Adipose tissue (tissue), 3 donors: ENCODE results near the gene DENND1A. TPM values are rescaled to one million over a fixed set of nuclear protein-coding genes. Genes with fewer than 3 reads are reported as not detected.

Experiments used
- H3K27ac ChIP-seq: one replicate; pipeline ENCODE4 v1.5.1; 2013; ENCODE audit warnings: low read depth, low read length
- WGBS, 3 donors: extraction: QIAGEN DNeasy Blood & Tissue Kit; methylation state at CpG; one replicate each; pipeline ENCODE4 v1.1.7; 2013; 5-methylcytosine and 5-hydroxymethylcytosine counted together
- polyA plus RNA-seq, 3 donors: library from polyadenylated mRNA; stranded (reverse); fragments of 200-250 nt; gene quantifications; one replicate each; pipeline ENCODE4 v1.2.3, GENCODE V29; 2013
- donor health status: healthy with polysubstance abuse.
- donor health status: Bipolar disorder and iron deficiency.
- donor health status: healthy.

Gene DENND1A
- polyA plus RNA-seq, 3 donors, result 3.3 to 12.9 (median 9.4) TPM

DNA sequence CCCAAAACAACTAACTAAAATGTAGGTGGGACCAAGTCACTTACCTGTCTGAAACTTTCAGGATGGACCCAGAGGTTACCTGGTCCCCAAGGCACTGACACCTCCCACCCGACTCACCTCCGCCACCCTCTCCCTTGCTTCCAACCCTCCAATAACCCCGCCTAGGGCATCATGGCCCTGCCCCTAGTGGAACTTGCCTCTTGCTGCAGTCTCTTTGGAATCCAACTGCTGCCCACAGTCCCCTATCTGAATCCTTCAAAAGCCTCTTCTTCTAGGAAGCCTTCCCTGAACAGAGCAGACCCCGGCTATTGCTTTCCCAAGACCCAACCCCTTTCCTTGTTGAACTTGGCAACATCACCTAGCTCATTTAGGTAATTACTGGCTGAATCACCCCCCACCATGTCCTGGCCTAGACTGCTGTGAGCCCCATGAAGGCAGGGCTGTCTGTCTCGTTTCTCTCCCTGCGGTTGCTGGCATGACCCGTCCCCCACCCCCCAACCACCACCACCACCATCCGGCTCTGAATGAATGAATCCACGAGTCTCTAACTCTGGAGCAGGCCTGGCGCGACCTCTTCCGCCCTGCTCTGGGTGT is 564.5 kb downstream of the DENND1A start:
- WGBS, 3 donors, result 77 to 85% (median 83%) methylated on average over 12 of the region's 12 CpGs
- no peak overlapping the region for H3K27ac ChIP-seq

DNA sequence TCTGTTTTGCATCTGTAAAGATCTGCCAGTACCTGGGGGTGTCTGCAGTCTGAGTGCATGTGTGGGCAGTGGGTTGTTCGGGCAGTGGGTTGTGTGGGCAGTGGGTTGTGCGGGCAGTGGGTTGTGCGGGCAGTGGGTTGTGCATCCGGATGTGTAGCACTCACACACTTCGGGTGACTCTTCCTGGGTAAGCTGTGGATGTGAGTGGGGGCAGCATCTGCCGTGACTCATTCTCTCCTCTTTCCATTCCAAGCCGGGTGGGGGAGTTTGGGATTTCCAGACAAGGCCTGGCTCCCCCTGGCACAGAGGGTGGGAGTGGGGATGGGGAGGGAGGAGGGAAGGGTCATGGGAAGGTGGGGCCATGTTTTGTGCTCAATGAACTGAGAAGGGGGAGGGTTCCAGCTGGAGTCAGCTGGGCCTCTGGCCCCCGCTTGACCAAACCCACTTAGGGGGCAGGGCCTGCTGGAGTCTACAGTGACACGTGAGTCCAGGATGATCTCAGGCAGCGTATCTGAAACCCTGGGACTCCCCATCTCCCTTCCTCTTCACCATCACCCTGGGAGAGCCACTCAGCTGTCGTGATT is 565.6 kb downstream of the DENND1A start:
- WGBS, 3 donors, result 62 to 77% (median 63%) methylated on average over 11 of the region's 11 CpGs
- H3K27ac ChIP-seq, result no peak overlapping the region

DNA sequence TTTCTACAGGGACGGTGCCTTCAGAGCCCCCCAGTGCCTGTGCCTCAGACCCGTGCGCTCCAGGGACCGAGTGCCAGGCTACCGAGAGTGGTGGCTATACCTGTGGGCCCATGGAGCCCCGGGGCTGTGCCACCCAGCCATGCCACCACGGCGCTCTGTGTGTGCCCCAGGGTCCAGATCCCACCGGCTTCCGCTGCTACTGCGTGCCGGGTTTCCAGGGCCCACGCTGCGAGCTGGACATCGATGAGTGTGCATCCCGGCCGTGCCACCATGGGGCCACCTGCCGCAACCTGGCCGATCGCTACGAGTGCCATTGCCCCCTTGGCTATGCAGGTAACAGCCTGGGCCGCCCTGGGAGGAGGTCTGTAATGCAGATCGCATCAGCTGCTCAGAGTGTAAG is 567.1 kb downstream of the DENND1A start:
- 87 to 92% (median 88%) methylated on average over 23 of the region's 23 CpGs for WGBS, 3 donors

DNA sequence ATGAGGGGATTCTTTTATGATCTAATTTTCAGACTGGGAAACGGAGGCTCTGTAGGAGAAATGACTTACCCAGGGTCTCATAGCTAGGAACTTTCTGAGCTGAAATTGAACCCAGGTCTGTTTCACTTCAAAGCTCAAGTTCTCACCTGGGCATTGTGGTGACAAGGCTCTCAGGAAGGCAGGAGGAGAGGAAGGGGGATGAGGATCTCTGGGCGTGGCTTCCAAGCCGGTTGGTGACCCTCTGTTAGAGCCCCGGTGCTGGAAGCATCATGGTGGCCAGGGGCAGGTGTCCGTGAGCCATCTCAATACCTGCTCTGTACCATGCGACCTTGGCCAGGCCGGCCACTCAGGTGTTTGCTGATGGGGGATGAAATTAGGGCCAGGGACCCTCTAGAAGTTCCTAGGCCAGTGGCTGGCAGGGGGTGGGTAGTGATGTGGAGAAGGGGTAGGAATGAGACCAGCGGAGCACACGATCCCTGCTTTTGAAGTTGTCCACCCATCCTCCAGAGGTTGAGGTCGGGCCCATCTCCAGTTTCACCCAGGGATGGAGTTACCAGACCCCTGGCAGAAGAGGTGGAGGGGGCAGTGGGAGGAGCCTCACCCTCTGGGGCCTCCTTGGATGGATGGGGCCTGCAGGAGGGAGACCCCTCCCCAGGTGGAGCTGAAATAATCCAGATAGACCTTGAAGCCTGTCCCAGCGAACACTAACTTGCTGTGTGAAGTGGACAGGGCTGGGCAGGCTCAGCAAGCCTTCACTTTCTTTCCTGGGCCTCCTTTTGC is 568.0 kb downstream of the DENND1A start:
- no peak overlapping the region for H3K27ac ChIP-seq

More for the DNA sequence above, 567.1 kb downstream of the DENND1A start:
- H3K27ac ChIP-seq, result no peak overlapping the region

DNA sequence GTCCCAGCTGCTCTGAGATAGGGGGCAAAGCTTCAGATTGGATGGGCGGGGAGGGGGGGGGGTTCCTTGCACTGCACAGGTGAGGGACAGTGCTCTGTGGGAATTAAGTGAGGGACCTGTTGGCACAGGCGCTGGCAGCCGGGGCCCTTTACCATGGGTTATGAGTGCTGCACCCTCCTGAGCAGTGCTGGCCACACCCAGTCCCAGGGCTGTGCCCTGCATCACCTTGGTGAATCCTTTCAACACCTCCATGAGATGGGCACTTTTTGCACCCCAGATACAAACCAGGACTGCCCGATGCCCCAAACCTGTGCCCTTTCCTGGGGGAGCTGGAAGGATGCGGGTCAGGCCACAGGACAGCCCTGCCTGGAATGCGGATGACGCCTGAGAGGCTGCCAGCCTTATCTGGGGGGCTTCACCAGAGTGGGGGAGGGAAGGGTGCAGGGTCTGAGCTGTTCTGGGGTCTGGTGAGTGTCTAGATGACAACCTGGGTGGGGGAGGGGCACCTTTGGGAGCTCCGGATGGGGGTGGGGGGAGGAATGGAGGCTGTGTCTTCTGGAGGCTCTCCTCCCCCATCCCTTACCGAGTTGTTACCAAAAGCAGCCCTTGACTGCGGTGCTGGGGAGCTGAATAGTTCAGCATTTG is 568.7 kb downstream of the DENND1A start:
- WGBS, 3 donors, result 53 to 60% (median 58%) methylated on average over 8 to 10 of the region's 10 CpGs
- no peak overlapping the region for H3K27ac ChIP-seq

More for the DNA sequence above, 568.0 kb downstream of the DENND1A start:
- 65 to 68% (median 66%) methylated on average over 11 of the region's 11 CpGs for WGBS, 3 donors

DNA sequence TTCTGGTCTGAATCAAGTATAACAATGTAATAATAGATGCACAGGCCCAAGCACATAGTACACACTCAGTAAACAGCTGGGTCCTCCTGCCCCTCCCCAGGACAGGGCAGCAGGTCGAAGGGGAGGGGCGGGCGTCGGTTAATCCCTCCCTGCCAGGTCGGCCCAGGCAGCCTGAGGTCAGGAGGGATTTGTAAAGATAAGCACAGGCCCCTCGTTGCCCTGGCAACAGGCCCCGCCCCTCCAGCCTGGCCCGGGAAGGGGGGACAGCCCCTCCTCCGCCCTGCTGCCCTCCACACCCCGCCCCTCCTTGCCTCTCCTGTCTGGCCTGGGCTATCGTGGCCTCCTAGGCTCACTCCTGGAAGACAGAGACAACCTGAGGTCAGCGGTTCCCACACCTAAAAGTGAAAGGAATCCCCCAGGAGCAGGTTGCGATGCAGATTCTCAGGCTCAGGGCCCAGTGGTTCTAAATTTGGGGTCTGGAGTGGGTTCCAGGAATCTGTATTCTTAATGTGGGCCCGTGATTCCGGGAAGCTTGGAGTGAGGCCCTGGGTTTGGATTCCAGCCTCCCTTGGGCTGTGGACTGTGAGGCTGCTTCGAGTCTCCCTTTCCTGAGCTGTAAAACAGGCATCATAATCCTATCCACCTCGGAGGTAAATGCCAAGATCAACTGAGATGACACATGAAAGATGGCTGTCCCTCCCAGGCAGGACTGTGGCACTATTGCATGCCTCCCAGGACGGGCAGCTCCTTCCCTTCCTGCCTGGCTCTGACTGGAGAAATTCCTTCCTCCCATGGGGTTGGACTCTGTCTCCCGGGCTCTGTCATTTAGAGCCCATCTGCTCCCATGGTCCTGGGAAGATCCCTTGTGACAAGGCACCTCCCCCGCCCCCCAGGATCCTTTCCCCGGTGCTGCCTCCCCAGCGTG is 569.5 kb downstream of the DENND1A start:
- WGBS, 3 donors, result 32 to 38% (median 37%) methylated on average over 20 to 22 of the region's 22 CpGs
- H3K27ac ChIP-seq, result no peak overlapping the region

DNA sequence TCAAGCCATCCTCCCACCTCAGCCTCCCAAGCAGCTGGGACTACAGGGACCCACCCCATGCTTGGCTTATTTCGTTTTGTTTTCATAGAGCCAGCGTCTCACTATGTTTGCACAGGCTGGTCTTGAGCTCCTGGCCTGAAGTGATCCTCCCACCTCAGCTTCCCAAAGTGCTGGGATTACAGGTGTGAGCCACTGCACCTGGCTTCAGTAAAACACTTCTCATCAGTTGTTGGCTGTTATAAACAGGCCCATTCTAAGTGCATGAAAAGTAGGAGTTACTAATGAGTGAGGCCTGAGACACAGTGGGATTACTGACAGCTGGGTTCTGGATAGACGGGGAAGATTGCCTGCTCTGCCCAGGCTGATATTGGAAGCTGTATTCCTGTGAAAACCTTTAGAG is 570.4 kb downstream of the DENND1A start:
- WGBS, 3 donors, result 30 to 77% (median 62%) methylated on average over 3 of the region's 3 CpGs
- no peak overlapping the region for H3K27ac ChIP-seq

DNA sequence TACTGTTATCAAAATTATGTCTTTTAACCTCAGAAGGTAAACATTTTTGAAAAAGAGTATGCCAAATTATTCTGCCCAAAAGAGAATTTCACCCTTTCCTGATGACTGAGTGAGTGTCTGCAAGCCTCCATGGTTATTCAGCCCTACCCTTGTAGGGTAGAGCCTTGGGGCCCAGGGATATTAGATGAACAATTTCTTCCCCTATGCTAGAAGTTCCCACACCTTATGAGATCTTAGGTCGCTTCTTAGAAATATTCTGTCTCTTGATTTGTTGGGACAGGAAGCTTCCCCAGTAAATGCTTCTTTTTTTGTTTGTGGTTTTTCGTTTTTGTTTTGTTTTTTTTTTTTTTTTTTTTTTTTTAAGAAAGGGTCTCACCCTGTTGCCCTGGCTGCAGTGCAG is 570.8 kb downstream of the DENND1A start:
- WGBS, 3 donors, result 38 to 75% (median 55%) methylated on average over 2 of the region's 2 CpGs
- H3K27ac ChIP-seq, result no peak overlapping the region

DNA sequence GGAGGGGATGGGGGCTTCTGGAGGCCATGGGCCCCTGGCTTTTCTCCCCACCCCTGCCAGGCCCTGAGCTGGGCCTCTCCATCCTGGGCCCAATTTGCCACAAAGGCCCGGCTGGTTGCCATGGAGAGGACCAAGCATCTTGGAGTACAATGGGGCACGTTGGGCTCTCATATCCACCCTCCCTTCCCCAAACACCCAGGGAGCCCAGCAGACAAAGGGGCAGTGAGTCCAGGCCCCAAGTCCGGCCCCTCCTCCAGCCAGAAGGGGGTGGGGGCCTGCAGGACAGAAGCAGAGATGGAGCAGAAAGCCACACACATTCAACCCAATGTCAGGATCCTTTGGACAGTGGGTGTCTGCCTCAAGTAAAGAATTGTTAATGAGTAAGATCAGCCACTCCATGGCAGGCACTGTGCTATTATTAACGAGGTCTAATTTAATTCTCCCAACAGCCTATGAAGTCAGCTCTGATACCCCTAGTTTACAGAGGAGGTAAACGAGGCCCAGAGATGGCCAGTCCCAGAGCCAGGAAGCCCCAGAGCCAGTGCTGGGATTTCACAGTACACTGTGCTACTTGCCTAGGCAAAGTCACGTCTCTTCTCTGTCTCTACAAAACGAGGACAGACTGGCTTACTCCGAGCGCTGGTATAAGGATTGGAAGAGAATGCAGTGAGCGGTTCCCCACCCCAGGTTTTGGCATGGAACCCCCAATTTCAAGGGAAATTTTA is 571.6 kb downstream of the DENND1A start:
- no peak overlapping the region for H3K27ac ChIP-seq
- WGBS, 3 donors, result 72 to 89% (median 78%) methylated on average over 10 of the region's 10 CpGs

DNA sequence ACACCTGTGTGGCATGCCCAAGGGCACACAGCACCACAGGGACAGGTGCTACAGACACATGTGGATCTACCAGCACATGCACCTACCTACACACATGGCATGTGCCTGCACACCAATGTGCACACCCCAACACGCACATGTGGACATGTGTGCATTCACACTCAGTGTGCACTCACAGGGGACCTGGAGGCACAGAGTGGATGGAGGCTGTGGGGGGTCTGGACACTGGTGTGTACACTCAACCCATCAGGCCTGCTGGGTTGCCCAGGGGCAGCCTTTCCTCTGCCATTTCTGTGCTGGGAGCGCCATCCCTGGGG is 572.2 kb downstream of the DENND1A start:
- no peak overlapping the region for H3K27ac ChIP-seq

DNA sequence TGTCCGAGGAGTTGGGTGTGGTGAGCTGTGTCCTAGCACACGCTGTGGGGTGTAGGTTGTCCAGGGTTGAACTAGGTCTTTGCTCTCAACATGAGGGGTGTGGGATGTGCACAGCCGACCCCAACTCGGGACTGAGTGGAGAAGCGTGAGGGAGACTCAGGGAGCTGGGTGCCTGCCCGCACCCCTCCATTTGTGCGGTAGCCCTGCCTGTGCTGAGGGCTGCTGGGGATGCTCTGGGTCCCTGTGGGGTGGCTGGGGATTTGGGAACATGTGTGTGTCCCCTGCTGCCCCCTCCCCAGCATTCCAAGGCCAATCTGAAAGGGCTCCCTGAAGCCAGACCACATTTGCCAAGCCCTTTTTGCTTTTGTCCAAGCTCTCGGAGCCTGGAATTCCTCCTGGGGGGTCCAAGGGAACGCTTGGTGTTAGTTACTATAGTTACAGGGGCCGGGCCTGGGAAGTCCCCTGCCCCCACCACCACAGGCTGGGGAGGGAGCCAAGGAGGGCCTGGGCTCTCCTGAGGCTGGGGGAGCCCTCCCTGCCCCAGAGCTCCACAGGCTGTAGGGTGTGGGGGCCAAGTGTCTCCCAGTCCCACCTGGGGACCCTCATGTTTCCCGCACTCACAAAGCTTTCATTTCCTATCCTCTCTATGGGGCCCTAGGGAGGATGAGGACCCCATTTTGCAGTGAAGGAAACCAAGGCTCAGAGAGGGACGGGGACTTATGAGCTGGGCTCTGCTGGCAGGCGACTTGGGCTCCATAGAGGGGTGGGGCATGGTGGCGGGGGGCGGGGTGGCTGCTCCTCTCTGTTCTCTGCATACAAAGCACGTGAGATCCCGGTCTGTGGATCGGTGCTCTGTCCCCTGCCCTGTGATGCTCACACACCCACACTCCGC is 572.8 kb downstream of the DENND1A start:
- 63 to 82% (median 68%) methylated on average over 19 of the region's 19 CpGs for WGBS, 3 donors
- no peak overlapping the region for H3K27ac ChIP-seq

More for the DNA sequence above, 572.2 kb downstream of the DENND1A start:
- WGBS, 3 donors, result 89 to 100% (median 96%) methylated on average over 2 of the region's 2 CpGs

DNA sequence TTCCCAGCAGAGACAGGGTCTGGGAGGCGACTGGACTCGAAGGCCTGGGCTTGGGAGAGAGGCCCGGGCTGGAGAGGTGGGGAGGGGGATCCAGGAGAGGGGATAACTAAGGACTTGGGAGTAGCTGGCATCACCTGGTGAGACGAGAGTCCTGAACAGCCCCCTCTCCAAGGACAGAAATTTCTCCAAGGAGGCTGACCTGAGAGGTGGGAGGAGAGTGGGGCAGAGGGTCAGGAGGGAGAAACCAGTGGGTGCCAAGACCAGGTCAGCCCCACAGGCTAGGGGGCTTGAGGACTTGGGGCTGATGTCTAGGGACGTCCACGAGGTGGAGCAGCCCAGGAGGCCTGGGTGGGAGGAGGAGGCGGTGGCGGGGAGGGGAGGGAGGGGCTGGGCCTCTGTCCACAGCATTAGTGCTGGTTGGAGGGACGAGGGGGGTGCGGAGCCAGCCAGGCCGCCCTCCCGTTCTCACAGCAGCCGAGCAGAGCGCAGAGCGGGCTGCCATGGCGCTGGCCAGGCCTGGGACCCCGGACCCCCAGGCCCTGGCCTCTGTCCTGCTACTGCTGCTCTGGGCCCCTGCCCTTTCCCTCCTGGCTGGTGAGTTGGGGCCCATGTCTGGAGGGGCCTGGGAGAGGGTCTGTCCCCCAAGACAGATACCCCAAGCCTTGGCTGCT is 574.0 kb downstream of the DENND1A start, which contains the start of gene CRB2:
CRB2 (plus strand) TSS at position 437 of the 671 bp plus-strand sequence; CDS start at position 501, 64 bp downstream.
- no peak within 1 kb of the TSS for H3K27ac ChIP-seq
- WGBS, 3 donors, result 47 to 79% (median 64%) methylated on average over 13 to 17 of the region's 17 CpGs

DNA sequence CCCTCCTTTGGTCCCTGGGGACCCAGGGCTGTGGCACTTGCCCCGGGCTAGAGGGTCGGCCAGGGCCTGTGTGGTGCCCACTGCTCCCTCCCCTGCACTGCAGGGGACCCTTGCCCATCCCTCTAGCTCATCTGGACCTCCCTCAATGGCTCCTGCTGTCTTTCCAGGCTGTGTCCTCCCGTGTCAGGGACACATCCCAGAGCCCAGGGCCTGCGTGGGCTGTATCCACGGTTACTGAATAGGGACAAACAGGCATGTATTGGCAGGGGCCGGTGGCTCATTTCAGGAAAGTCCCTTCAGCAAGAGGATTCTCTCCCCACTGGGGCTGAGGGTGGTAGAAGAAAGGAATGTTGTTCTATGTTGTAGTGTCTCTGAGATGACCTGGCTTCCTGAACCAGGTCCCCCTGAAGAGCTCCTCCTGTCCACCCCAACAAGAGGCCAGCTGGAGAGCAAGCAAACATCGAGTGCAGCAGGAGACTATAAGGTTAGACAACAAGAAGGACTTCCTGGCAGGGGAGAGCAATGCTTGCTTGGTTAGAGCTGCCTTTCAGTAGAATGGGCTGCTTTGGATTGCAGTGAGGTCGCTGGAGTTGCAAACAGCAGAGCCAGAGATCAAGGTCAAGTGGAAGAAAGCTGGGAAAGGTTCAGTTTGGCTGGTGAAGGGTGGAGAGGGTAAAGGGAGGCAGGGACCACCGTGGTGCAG is 575.0 kb downstream of the DENND1A start:
- 43 to 50% (median 49%) methylated on average over 9 of the region's 9 CpGs for WGBS, 3 donors
- no peak overlapping the region for H3K27ac ChIP-seq

DNA sequence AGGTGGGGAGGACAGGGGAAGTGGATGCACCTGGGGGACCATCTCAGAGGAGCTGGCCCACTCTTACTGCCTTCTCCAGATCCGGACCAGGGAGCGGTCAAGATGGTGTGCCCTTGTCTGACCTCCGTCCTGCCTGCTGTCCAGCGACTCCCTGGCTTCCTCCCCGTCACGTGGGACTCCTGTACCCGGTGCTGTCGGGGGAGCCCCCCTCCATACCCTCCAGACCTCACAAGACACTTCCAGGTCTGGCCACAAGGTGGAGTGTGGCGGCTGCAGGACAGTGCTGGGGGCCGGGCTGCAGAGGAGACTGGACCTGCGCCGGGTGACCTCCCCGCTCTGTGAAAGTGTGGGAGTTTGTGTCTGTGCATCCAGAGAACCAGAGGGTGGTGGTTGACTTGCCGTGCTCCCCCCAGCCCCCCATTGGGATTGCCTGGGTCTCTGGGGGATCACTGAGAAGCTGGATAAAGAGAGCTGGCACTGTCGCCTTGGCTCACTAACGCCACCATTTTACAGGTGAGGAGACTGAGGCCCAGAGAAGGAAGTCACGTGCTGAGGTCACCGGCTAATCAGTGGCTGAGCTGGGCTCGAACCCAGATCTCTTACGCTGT is 575.8 kb downstream of the DENND1A start:
- WGBS, 3 donors, result 20 to 30% (median 21%) methylated on average over 13 to 20 of the region's 20 CpGs
- no peak overlapping the region for H3K27ac ChIP-seq

DNA sequence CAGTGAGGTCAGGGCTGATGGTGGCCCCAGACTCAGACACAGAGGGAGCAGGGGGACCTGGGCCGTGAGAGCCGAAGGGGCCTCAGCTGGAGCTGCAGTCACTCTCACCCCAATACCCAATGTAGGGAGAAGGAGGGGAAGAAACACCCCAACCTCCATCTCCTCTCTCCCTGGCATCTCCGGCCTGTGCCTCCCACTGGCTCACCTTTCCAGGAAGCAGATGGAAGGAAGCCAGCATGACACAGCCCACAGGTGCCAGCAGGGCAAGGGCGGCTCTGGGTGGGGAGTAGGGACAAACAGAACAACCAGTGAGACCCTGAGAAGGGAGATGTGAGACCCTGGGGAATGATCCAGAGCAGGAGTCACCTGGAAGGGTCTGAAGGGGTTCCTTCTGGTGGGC is 576.9 kb downstream of the DENND1A start:
- WGBS, 3 donors, result 68% methylated on average over 4 of the region's 4 CpGs
- no peak overlapping the region for H3K27ac ChIP-seq
